T47D (cell line): ENCODE measurements around the gene TBX4.

Experiments
- DNase-seq, 2 experiments: peaks; one replicate each; pipeline versions ENCODE4 v3.0.0 to v3.0.0-alpha.2; 2011 to 2012; ENCODE audit warnings: low read depth in 1 of 2, low spot score in 1 of 2
- JUND ChIP-seq: IDR thresholded peaks from 2 replicates; pipeline ENCODE4 v1.6.1; 2012; ENCODE audit warnings: low read depth
- in situ Hi-C: cut with HindIII; loops from 2 replicates; pipeline ENCODE4 v1.10.0; 2016; ENCODE audit warnings: low sequenced_read_pairs, low pct_unique_long_range_greater_than_20kb

TBX4 gene

GRCh38 chr17:61452301-61453290 is at the start of gene TBX4:
Gene TBX4, plus strand, starts transcription at chr17:61452422. Its CDS starts 4,069 bp downstream, at chr17:61456491.
- in situ Hi-C loops: no loop called here
- no peak for TF ChIP-seq JUND
- no peak for DNase-seq

GRCh38 chr17:61402978-61403800 is 49.0 kb upstream of the TBX4 start:
- DNase-seq: no peak
- in situ Hi-C loops: no loop called here

GRCh38 chr17:61403801-61404662 is 48.2 kb upstream of the TBX4 start:
- no peak for DNase-seq
- TF ChIP-seq JUND: no peak
- in situ Hi-C loops: no loop called here

More at GRCh38 chr17:61402978-61403800, 49.0 kb upstream of the TBX4 start:
- TF ChIP-seq JUND: no peak

- no peak for TF ChIP-seq JUND
- DNase-seq: no peak
- in situ Hi-C loops: no loop called here
These were observed 47.6 kb upstream of the TBX4 start for GRCh38 chr17:61404663-61404912.

- DNase-seq: no peak
- TF ChIP-seq JUND: no peak
- in situ Hi-C loops: no loop called here
These were observed 47.1 kb upstream of the TBX4 start for GRCh38 chr17:61404913-61405685.

GRCh38 chr17:61405686-61406536 is 46.3 kb upstream of the TBX4 start:
- in situ Hi-C loops: no loop called here
- no peak for DNase-seq
- no peak for TF ChIP-seq JUND

GRCh38 chr17:61406537-61406845 is 45.7 kb upstream of the TBX4 start:
- DNase-seq: no peak
- in situ Hi-C loops: no loop called here
- no peak for TF ChIP-seq JUND

GRCh38 chr17:61406971-61407911 is 45.0 kb upstream of the TBX4 start:
- DNase-seq: no peak
- TF ChIP-seq JUND: no peak
- in situ Hi-C loops: no loop called here

- no peak for TF ChIP-seq JUND
- in situ Hi-C loops: no loop called here
- no peak for DNase-seq
These were observed 43.8 kb upstream of the TBX4 start for GRCh38 chr17:61408151-61409041.
